Activated CD8-positive, alpha-beta T cell treated with anti-CD3 and anti-CD28 coated beads for 36 hours (primary cell): ENCODE results near the gene SMIM21. TPM values are rescaled to one million over a fixed set of nuclear protein-coding genes. Genes with fewer than 3 reads are reported as not detected.

Source experiments
- total RNA-seq, 2 experiments: library from RNA; stranded (reverse); gene quantifications; one replicate each; pipeline ENCODE4 v1.2.3, GENCODE V29; 2021

Gene SMIM21
- total RNA-seq, 2 experiments from 2014 or later = not detected

Other genes starting within 250 kb of the SMIM21 start
- 10 to 100 TPM; 20.0 to 21.1 TPM for gene PTGR3, start 218.6 kb downstream of the SMIM21 start, total RNA-seq
- gene TSHZ1, start 216.9 kb downstream of the SMIM21 start, total RNA-seq = 10 to 100 TPM; 10.8 to 11.0 TPM